Measurements from ENCODE around the gene PLCD3. TPM values are rescaled to one million over a fixed set of nuclear protein-coding genes. Genes with fewer than 3 reads are reported as not detected.

PLCD3 gene
- total RNA-seq, 1 experiment from 2014 or later = 13.3 TPM

DNA sequence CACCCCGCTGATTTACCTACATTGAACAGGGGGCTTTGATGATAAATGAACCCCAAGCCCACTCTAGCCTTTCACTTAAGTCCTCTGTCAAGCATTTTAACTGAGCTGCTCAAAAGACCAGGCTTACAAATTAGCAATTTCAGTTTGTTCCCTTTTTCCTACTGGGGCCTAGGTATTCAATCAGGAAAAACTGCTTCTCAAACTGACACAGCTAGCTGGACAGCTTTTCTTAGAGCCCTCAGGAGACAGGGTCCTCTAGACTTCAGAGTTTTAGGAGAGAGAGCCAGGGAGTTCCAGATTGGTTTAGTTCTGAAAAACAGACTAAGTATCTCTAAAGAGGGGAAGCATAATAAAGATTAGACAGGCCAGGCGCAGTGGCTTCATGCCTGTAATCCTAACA is 23.2 kb upstream of the PLCD3 start:
- Histone ChIP-seq H3K27me3 (no peaks in the 10 kb centered on the region), H3K4me3 (no peak overlapping the region), H3K36me3 (peaks cover 27% of the 10 kb centered on the region), H3K9me3 (no peaks in the 10 kb centered on the region)
- DNase-seq = no peak

DNA sequence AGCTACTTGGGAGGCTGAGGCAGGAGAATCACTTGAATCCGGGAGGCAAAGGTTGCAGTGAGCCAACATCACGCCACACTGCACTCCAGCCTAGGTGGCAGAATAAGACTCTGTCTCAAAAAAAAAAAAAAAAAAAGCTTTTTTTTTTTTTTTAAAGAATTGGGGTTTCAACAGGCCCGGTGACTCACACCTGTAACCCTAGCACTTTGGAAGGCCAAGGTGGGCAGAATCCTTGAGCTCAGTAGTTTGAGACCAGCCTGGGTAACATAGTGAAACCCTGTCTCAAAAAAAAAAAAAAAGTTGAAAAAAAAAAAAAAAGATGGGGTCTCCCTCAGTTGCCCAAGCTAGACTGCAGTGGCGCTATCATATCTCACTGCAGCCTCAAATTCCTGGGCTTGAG is 22.7 kb upstream of the PLCD3 start:
- H3K9me3 ChIP-seq = no peaks in the 10 kb centered on the region
- peaks cover 27% of the 10 kb centered on the region for H3K36me3 ChIP-seq
- no peak overlapping the region for H3K4me3 ChIP-seq
- no peak for DNase-seq
- no peaks in the 10 kb centered on the region for H3K27me3 ChIP-seq

- H3K9me3 ChIP-seq = no peaks in the 10 kb centered on the region
- H3K36me3 ChIP-seq = peaks cover 20% of the 10 kb centered on the region
- peak overlapping the region; percentile 93 for H3K4me3 ChIP-seq
- H3K27me3 ChIP-seq = no peaks in the 10 kb centered on the region
- no peak for DNase-seq
These were observed 18.8 kb upstream of the PLCD3 start for GRCh38 chr17:45150911-45151809.

DNA sequence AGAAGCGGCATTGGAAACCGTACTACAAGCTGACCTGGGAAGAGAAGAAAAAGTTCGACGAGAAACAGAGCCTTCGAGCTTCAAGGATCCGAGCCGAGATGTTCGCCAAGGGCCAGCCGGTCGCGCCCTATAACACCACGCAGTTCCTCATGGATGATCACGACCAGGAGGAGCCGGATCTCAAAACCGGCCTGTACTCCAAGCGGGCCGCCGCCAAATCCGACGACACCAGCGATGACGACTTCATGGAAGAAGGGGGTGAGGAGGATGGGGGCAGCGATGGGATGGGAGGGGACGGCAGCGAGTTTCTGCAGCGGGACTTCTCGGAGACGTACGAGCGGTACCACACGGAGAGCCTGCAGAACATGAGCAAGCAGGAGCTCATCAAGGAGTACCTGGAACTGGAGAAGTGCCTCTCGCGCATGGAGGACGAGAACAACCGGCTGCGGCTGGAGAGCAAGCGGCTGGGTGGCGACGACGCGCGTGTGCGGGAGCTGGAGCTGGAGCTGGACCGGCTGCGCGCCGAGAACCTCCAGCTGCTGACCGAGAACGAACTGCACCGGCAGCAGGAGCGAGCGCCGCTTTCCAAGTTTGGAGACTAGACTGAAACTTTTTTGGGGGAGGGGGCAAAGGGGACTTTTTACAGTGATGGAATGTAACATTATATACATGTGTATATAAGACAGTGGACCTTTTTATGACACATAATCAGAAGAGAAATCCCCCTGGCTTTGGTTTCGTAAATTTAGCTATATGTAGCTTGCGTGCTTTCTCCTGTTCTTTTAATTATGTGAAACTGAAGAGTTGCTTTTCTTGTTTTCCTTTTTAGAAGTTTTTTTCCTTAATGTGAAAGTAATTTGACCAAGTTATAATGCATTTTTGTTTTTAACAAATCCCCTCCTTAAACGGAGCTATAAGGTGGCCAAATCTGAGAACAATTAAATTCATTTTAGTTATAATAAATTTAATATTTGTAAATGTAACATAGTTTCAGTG is 17.7 kb upstream of the PLCD3 start:
- DNase-seq = peak; percentile 57

GRCh38 chr17:45149037-45149668 is 16.8 kb upstream of the PLCD3 start:
- DNase-seq = peak; percentile 87
- peaks cover 20% of the 10 kb centered on the region for H3K36me3 ChIP-seq
- H3K4me3 ChIP-seq = peak overlapping the region; percentile 93
- H3K27me3 ChIP-seq = no peaks in the 10 kb centered on the region
- no peaks in the 10 kb centered on the region for H3K9me3 ChIP-seq

More for the DNA sequence above, 17.7 kb upstream of the PLCD3 start:
- Histone ChIP-seq H3K9me3 (no peaks in the 10 kb centered on the region), H3K36me3 (peaks cover 20% of the 10 kb centered on the region), H3K27me3 (no peaks in the 10 kb centered on the region), H3K4me3 (peak overlapping the region; percentile 93)

DNA sequence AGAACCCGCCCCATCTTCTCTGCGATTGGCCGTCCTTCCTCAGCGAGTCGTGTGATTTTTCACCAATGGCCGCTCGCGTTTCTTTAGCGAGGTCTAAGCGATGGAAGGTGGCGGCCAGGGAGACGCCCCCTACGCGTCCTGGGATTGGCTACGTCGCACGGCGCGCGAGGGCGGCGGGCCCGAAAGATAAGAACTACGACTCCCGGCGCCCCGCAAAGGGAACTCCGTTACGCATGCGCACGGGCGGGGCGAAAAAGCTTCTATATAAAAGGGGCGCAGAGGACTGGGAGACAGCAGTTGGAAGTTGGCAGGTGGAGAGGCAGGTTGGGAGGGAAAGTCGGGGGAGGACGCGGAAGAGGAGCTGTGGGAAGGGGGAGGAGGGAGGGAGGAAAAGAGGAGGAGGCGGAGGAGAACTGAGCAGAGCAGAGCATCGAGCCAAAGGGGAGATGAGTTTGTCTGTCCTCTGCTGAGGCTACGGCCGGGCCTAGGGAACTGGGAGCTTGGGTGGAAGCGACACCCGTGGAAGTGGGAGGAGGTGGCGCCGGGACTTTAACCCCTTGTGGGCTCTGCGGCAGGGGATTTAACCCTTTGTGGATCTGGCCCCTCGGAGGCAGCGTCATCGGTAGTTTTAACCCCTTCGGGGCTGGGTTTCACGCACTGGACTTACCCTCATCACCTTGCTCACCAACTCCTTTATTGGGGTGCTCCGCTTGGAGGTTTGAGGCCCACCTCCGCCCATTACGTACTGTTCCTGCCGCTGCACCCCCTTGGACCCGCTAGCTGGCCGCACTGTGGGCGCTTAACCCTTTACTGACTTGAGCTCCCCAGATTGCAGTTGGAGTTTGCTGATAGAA is 16.1 kb upstream of the PLCD3 start, which contains the start of gene HEXIM1:
Gene HEXIM1, plus strand, starts transcription at position 293 of the 854 bp plus-strand sequence. CDS start 716 bp downstream, outside the sequence.
- H3K36me3 ChIP-seq = peaks cover 20% of the 10 kb centered on the region
- no peaks in the 10 kb centered on the region for H3K27me3 ChIP-seq
- no peaks in the 10 kb centered on the region for H3K9me3 ChIP-seq
- peak; percentile 99 for DNase-seq
- H3K4me3 ChIP-seq = peak within 1 kb of the TSS; percentile 93

GRCh38 chr17:45147581-45148182 is 15.4 kb upstream of the PLCD3 start:
- Histone ChIP-seq H3K36me3 (peaks cover 20% of the 10 kb centered on the region), H3K27me3 (no peaks in the 10 kb centered on the region), H3K9me3 (no peaks in the 10 kb centered on the region), H3K4me3 (peak overlapping the region; percentile 93)
- DNase-seq = peak; percentile 86

DNA sequence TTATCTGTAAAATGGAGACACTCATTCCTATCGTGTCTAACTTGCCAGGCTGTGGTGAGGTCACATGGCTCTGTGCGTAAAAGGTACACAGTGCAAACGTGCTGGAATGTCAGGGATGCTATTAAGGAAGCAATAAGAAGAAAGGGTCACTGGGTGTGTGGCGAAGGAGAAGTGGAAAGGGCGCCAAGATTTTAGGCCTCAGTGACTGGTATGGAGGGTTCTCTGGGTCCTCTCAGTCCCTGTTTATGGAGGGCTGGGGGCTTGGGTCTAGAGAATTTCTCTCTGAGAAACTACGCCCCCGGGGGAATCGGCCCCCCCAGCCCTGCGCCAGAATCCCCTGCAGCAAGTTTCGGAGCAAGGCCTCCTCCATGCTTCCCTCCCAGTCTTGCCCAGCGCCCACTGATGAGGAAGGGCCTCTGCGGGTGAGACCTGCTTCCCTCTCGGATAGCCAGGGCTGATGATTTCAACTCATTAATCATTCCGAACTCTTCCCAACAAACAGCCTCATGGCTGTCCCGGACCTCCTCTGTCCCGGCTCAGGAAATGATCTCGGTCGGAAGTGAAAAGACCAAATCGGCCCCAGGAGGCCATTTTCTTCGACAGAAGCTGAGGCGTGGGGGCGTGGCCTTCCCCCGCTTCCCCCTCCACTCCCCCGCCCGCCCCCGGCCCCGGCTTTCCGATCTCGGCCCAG is 14.7 kb upstream of the PLCD3 start:
- no peak for DNase-seq
- peak overlapping the region; percentile 93 for H3K4me3 ChIP-seq
- H3K9me3 ChIP-seq = no peaks in the 10 kb centered on the region
- H3K36me3 ChIP-seq = peaks cover 20% of the 10 kb centered on the region
- no peaks in the 10 kb centered on the region for H3K27me3 ChIP-seq

DNA sequence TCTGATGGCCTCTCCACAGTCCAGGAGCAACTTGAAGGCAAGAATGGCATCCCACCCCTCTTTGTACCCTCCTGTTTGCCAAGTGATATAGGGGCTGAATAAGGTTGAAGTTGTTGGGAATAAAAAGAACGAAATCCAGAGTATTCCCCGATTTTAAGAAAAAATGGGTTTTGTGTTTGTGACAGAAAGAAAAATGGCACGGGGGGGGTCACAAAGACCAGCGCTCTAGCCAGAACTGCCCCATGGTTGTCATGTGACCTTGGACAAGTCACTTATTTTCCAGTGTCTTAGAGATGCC is 14.2 kb upstream of the PLCD3 start:
- DNase-seq = no peak
- no peaks in the 10 kb centered on the region for H3K9me3 ChIP-seq
- H3K36me3 ChIP-seq = peaks cover 18% of the 10 kb centered on the region
- H3K27me3 ChIP-seq = no peaks in the 10 kb centered on the region
- H3K4me3 ChIP-seq = peak overlapping the region; percentile 93

DNA sequence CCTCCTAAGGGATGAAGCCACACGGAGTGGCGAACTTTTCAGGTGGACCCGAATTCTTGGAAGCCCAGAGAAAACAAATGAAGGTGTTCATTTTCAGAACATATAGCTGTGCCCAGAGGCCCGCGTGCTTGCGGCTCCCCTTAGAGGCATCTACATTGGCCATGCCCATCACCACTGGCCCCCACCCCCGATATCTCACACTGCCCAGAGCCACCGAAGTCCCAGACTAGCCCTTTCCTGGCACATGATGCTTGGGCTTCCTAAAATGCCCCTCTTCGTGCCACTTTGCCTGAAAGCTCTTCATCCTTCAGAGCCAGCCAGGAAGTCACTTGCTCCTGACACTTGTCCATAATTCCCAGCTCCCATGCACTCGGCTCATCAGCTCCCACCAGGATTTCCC is 13.9 kb upstream of the PLCD3 start:
- Histone ChIP-seq H3K9me3 (no peaks in the 10 kb centered on the region), H3K27me3 (no peaks in the 10 kb centered on the region), H3K36me3 (peaks cover 14% of the 10 kb centered on the region), H3K4me3 (no peak overlapping the region)
- DNase-seq = no peak

DNA sequence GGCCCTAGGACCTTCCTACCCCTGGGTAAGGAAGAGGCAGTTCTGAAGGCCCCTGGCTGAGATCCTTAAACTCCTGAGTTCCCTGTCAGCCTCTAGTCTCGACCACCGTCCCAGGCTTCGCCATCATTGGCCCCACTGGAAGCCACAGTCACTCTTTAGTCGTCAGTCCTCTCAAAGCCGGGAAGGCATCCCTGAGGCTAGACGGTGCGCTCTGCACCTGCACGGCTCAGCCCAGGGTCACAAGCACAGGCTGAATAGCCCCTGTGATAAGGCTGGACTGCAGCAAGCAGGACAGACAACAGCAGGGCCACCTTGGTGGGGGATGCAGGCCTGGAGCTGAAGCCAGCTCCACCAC is 12.7 kb upstream of the PLCD3 start:
- H3K36me3 ChIP-seq = peaks cover 4% of the 10 kb centered on the region; the same call in 1 of the 2 replicates
- H3K4me3 ChIP-seq = no peak overlapping the region
- no peaks in the 10 kb centered on the region for H3K9me3 ChIP-seq
- DNase-seq = no peak
- H3K27me3 ChIP-seq = no peaks in the 10 kb centered on the region

DNA sequence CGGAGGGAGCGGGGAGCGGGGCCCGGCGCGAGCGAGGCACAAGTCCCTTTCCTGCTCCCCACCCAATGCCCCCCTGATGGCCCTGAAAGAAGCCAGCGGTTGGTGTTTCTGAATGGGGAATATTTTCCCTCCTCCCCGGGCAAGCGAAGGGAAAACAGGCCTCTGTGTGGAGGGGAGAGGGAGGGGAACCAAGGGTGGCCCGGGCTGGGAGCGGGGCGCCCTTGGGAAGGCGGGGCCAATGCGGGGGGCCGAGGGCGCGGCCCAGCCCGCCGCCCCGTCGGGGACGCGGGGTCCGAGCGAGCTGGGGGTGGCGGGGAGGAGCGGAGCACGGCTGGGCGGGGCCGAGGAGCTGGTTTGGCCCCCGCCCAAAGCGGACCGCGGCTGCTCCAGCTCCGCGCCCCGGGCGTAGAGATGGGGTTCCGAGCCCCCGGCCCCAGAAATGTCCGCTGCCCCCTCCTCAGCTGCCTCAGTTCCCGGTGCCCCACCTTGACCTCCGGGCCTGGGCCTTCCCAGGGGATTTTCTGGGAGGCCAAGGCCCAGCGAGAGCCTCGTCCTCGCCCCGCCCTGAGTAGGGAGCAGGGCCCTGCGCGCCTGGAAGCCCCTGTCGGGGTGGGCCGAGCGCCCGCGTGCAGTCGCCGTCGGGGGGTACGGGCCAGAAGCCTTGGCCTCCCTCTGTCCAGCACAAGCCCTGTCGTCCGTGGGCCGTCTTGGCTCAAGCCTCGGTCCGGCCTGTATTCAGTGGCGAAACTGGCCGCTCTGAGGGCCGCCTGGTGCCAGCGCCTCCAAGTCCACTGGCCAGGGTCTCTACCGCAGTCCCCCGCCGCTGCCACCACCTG is 12.1 kb upstream of the PLCD3 start:
- H3K36me3 ChIP-seq = no peaks in the 10 kb centered on the region
- peak overlapping the region; percentile 29 for H3K4me3 ChIP-seq
- DNase-seq = no peak
- H3K27me3 ChIP-seq = no peaks in the 10 kb centered on the region
- no peaks in the 10 kb centered on the region for H3K9me3 ChIP-seq

DNA sequence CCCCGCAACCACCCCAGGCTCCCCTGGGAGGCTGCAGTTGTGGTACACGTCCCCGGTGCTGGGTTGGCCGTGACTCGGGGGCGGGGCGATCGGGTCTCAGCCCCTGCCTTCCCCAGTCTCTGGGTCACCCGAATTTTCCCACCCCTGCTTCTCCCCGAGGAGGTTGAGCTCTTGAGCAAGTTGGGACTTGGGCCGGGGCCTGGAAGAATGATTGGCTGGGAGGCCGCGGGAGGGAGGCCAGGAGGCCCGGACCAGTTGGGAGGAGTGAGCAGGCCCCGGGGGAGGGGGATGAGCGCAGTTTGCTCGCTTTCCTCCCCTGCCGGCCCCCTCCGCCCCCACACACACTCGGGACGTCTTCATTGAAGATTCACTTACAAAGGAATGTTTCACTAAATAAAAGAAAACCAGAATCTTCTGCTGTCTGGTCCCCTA is 11.5 kb upstream of the PLCD3 start:
- no peaks in the 10 kb centered on the region for H3K36me3 ChIP-seq
- peak; percentile 81 for DNase-seq
- H3K27me3 ChIP-seq = no peaks in the 10 kb centered on the region
- peak overlapping the region; percentile 29 for H3K4me3 ChIP-seq
- H3K9me3 ChIP-seq = no peaks in the 10 kb centered on the region

- no peak for DNase-seq
- no peak overlapping the region for H3K4me3 ChIP-seq
- no peaks in the 10 kb centered on the region for H3K36me3 ChIP-seq
- no peaks in the 10 kb centered on the region for H3K9me3 ChIP-seq
- no peaks in the 10 kb centered on the region for H3K27me3 ChIP-seq
These were observed 10.9 kb upstream of the PLCD3 start for GRCh38 chr17:45143094-45143670.

All from MG63 (cell line).